IMR-90 (cell line): ENCODE measurements around the gene SLC2A2. TPM values are rescaled to one million over a fixed set of nuclear protein-coding genes. Genes with fewer than 3 reads are reported as not detected.

Experiments used
- ATAC-seq: fragments of 200-7000 bp; cut with Tn5 transposase; 2 replicates; pipeline ENCODE4 v1.9.1; 2020; ENCODE audit warnings: low read depth, mild to moderate bottlenecking, moderate library complexity
- BruUV-seq: library from RNA; stranded (reverse); fragments of 400-500 nt; replicated peaks from 2 replicates; lab custom pipeline; 2021; lab: Mats Ljungman, UMichigan
- CTCF ChIA-PET: fragments of 300-600 bp; formaldehyde crosslinking; extraction: SDS; loops from one replicate; lab custom pipeline; 2021; ENCODE audit warnings: antibody characterized with exemption; lab: Yijun Ruan, JAX
- POLR2A ChIA-PET: fragments of 300-600 bp; sonication (Branson Sonifier 250); formaldehyde crosslinking; loops from one replicate; lab custom pipeline; 2022; ENCODE audit warnings: antibody characterized with exemption; ENCODE audit not compliant: unreplicated experiment; lab: Charles Lee
- DNase-seq: peaks from one replicate; pipeline ENCODE4 v3.0.0; 2013
- H2AFZ ChIP-seq: replicated peaks from 2 replicates; pipeline ENCODE3; 2013; ENCODE audit warnings: low read length, mild to moderate bottlenecking; ENCODE audit not compliant: poor library complexity
- H2AK5ac ChIP-seq: 2 replicates; pipeline ENCODE4 v1.6.1; 2013; ENCODE audit warnings: low read depth, low read length, inconsistent platforms
- H2AK9ac ChIP-seq: replicated peaks from 2 replicates; pipeline ENCODE3; 2013; ENCODE audit warnings: mild to moderate bottlenecking, low read depth, low read length, moderate library complexity; ENCODE audit not compliant: poor library complexity
- H2BK120ac ChIP-seq: 2 replicates; pipeline ENCODE4 v1.6.1; 2013; ENCODE audit warnings: low read depth, low read length, inconsistent platforms
- H2BK15ac ChIP-seq: 3 replicates; pipeline ENCODE4 v1.6.1; 2013; ENCODE audit warnings: low read depth, low read length, inconsistent platforms
- H2BK20ac ChIP-seq: 2 replicates; pipeline ENCODE4 v1.6.1; 2013; ENCODE audit warnings: low read depth, mild to moderate bottlenecking, inconsistent platforms, low read length, moderate library complexity
- H2BK5ac ChIP-seq: 2 replicates; pipeline ENCODE4 v1.6.1; 2013; ENCODE audit warnings: mild to moderate bottlenecking, low read depth, low read length, inconsistent platforms; ENCODE audit not compliant: poor library complexity, severe bottlenecking
- H3K14ac ChIP-seq: replicated peaks from 2 replicates; pipeline ENCODE4 v1.6.1; 2013; ENCODE audit warnings: low read depth, low read length, inconsistent platforms
- H3K18ac ChIP-seq: 2 replicates; pipeline ENCODE4 v1.6.1; 2013; ENCODE audit warnings: low read depth, low read length, control low read depth
- H3K23ac ChIP-seq: 2 replicates; pipeline ENCODE4 v1.6.1; 2013; ENCODE audit warnings: low read depth, low read length, inconsistent platforms
- H3K27ac ChIP-seq: 2 replicates; pipeline ENCODE4 v1.5.1; 2013; ENCODE audit warnings: mild to moderate bottlenecking, control low read depth, low read length; ENCODE audit not compliant: insufficient read depth
- H3K27me3 ChIP-seq: 2 replicates; pipeline ENCODE4 v1.6.1; 2013; ENCODE audit warnings: low read length; ENCODE audit not compliant: control insufficient read depth, insufficient read depth
- H3K36me3 ChIP-seq: 2 replicates; pipeline ENCODE4 v1.6.1; 2013; ENCODE audit warnings: low read length, mixed read lengths; ENCODE audit not compliant: control insufficient read depth, insufficient read depth
- H3K4ac ChIP-seq: 2 replicates; pipeline ENCODE4 v1.6.1; 2013; ENCODE audit warnings: low read depth, low read length, inconsistent platforms
- H3K4me1 ChIP-seq: 2 replicates; pipeline ENCODE4 v1.6.1; 2013; ENCODE audit warnings: low read length, mixed read lengths; ENCODE audit not compliant: control insufficient read depth, insufficient read depth
- H3K4me2 ChIP-seq: 2 replicates; pipeline ENCODE4 v1.6.1; 2013; ENCODE audit warnings: low read depth, mild to moderate bottlenecking, control low read depth, low read length, moderate library complexity
- H3K4me3 ChIP-seq: 2 replicates; pipeline ENCODE4 v1.5.1; 2013; ENCODE audit warnings: low read depth, mild to moderate bottlenecking, control low read depth, low read length, moderate library complexity; ENCODE audit not compliant: insufficient read depth
- H3K56ac ChIP-seq: 2 replicates; pipeline ENCODE4 v1.6.1; 2013; ENCODE audit warnings: low read length, inconsistent platforms; ENCODE audit not compliant: insufficient read depth; ENCODE audit errors: extremely low read depth
- H3K79me1 ChIP-seq, 2 experiments: 2 replicates each; pipeline ENCODE4 v1.6.1; 2013; ENCODE audit warnings: low read length in 2 of 2, inconsistent platforms in 1 of 2, low read depth in 1 of 2
- H3K9ac ChIP-seq: 2 replicates; pipeline ENCODE4 v1.6.1; 2013; ENCODE audit warnings: low read depth, low read length, control low read depth
- H3K9me1 ChIP-seq: 2 replicates; pipeline ENCODE4 v1.6.1; 2013; ENCODE audit warnings: low read length, inconsistent platforms; ENCODE audit not compliant: insufficient read depth
- H3K9me3 ChIP-seq: 2 replicates; pipeline ENCODE4 v1.6.1; 2013; ENCODE audit warnings: low read length; ENCODE audit not compliant: control insufficient read depth, insufficient read depth
- H4K20me1 ChIP-seq: 2 replicates; pipeline ENCODE4 v1.6.1; 2013; ENCODE audit warnings: low read length, inconsistent platforms; ENCODE audit not compliant: insufficient read depth
- H4K5ac ChIP-seq: 2 replicates; pipeline ENCODE4 v1.6.1; 2013; ENCODE audit warnings: mild to moderate bottlenecking, low read depth, low read length, control low read depth
- H4K8ac ChIP-seq, 2 experiments: 2 replicates each; pipeline ENCODE4 v1.6.1; 2013; ENCODE audit warnings: low read depth in 2 of 2, low read length in 2 of 2, control low read depth in 1 of 2, inconsistent platforms in 1 of 2
- H4K91ac ChIP-seq: 2 replicates; pipeline ENCODE4 v1.6.1; 2013; ENCODE audit warnings: low read depth, low read length, inconsistent platforms; ENCODE audit not compliant: insufficient read depth
- FOS ChIP-seq: fragments of 150-350 bp; IDR thresholded peaks from 2 replicates; pipeline ENCODE4 v1.6.1; 2016; ENCODE audit warnings: low read depth, low read length
- MAFK ChIP-seq: IDR thresholded peaks from 2 replicates; pipeline ENCODE4 v1.6.1; 2012; ENCODE audit warnings: low read depth, low read length, improper control_type of control experiment
- MXI1 ChIP-seq: IDR thresholded peaks from 2 replicates; pipeline ENCODE4 v1.6.1; 2012; ENCODE audit warnings: low read depth, mild to moderate bottlenecking, low read length, moderate library complexity, borderline replicate concordance
- WGBS, 2 experiments: methylation state at CpG; one replicate each; pipeline versions ENCODE4 v1.1.5 to v1.1.7; 2013; ENCODE audit warnings: missing lambda C conversion rate in 2 of 2; ENCODE audit not compliant: insufficient read length in 1 of 2; ENCODE audit errors: extremely low coverage in 2 of 2; 5-methylcytosine and 5-hydroxymethylcytosine counted together
- dilution Hi-C: fragments of 300-500 bp; cut with HindIII; formaldehyde crosslinking; loops from one replicate; pipeline ENCODE4 v1.14.3; 2018; ENCODE audit warnings: low sequenced_read_pairs; ENCODE audit not compliant: unreplicated experiment
- in situ Hi-C: fragments of 300-500 bp; cut with MboI; formaldehyde crosslinking; loops from 3 replicates; pipeline ENCODE4 v1.14.3; 2019; ENCODE audit warnings: low sequenced_read_pairs, inconsistent platforms, mixed read lengths
- intact Hi-C: fragments of 100-400 bp; cut with micrococcal nuclease; formaldehyde crosslinking; loops from 2 replicates; pipeline ENCODE4 v1.10.0; 2022
- polyA plus RNA-seq, 3 experiments: library from polyadenylated mRNA; depleted of rRNA; stranded (reverse); fragments of >200 nt; gene quantifications; 2 replicates each; pipeline ENCODE4 v1.2.3, GENCODE V29; 2012; ENCODE audit warnings: low replicate concordance in 1 of 3
- total RNA-seq: library from RNA; depleted of rRNA; stranded (reverse); fragments of >200 nt; gene quantifications from 2 replicates; pipeline ENCODE4 v1.2.3, GENCODE V29; 2012

Gene SLC2A2
- total and polyA plus RNA-seq, 2 of the 4 experiments (the other 2 are of a cell fraction), result not detected

DNA sequence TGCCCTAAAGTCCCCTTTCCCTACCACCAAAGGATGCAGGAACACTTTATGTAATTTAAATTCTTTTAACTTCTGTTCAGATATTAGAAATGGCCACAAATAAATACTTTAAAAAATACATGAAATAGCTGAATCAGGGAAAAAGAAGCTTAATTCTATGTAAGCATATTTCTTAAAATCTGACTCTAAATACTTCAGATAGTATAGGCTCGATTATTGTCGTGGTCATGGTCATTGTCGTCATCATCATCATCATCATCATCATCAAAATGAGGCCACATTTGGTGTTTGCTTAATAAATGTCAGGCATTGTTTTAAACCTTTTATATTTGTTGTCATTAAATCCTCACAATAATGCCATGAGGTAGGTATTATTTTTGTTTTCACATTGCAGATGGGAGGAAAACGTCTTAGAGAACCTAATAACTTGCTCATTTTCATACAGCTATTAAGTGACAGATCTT is 14.6 kb downstream of the SLC2A2 start:
- ChIA-PET POLR2A (interaction anchor here (0.7 kb wide), 1 partner anchor 797 kb away, joined by 3 read pairs; no protein-coding TSS in a partner anchor), CTCF (interaction anchor here (0.7 to 0.9 kb wide), 3 partner anchors 12 to 690 kb away, joined by 3 to 4 read pairs (median 3); no protein-coding TSS in a partner anchor)
- H3K14ac ChIP-seq, result no peak overlapping the region
- DNase-seq (no peak), ATAC-seq (no peak)
- H2BK120ac ChIP-seq, result no peak overlapping the region
- BruUV-seq, result no TSS peak
- H3K4ac ChIP-seq, result no peak overlapping the region
- H3K18ac ChIP-seq, result no peak overlapping the region
- no peak overlapping the region for H3K27ac ChIP-seq
- no peak overlapping the region for H2BK15ac ChIP-seq
- H3K79me1 ChIP-seq, result no peaks in the 10 kb centered on the region
- H2AK5ac ChIP-seq, result no peak overlapping the region
- H2BK20ac ChIP-seq, result no peak overlapping the region
- H4K8ac ChIP-seq, result no peak overlapping the region
- H3K9me1 ChIP-seq, result no peaks in the 10 kb centered on the region
- H3K4me1 ChIP-seq, result no peaks in the 10 kb centered on the region
- in situ Hi-C loops (no loop called here), intact Hi-C loops (no loop called here), dilution Hi-C loops (no loop called here)
- H4K20me1 ChIP-seq, result no peaks in the 10 kb centered on the region
- no peaks in the 10 kb centered on the region for H3K9me3 ChIP-seq
- H3K23ac ChIP-seq, result no peak overlapping the region
- H3K56ac ChIP-seq, result no peak overlapping the region
- WGBS, 2 experiments, result no CpG with 5 or more reads among the region's 4 CpGs
- no peak overlapping the region for H3K9ac ChIP-seq
- H3K36me3 ChIP-seq, result no peaks in the 10 kb centered on the region
- H3K4me2 ChIP-seq, result no peak overlapping the region
- no peak overlapping the region for H2AK9ac ChIP-seq
- no peak overlapping the region for H2AFZ ChIP-seq
- no peak overlapping the region for H4K91ac ChIP-seq
- H2BK5ac ChIP-seq, result no peak overlapping the region
- no peaks in the 10 kb centered on the region for H3K27me3 ChIP-seq
- TF ChIP-seq MXI1 (no peak), MAFK (peak; percentile 76), FOS (no peak)
- H3K4me3 ChIP-seq, result no peak overlapping the region
- H4K5ac ChIP-seq, result no peak overlapping the region
